CD4-positive, alpha-beta T cell treated with Interferon gamma for 1 hour (primary cell): ENCODE measurements around the gene CPSF4.
"Not testable (repeated sequence)": the region's sequence is repeated elsewhere in the genome, so short reads cannot be mapped to it uniquely, and the experiment has no call there.

ENCODE experiments used
- DNase-seq: peaks from one replicate; pipeline ENCODE4 v3.0.0-alpha.2; 2020

Gene CPSF4

DNA sequence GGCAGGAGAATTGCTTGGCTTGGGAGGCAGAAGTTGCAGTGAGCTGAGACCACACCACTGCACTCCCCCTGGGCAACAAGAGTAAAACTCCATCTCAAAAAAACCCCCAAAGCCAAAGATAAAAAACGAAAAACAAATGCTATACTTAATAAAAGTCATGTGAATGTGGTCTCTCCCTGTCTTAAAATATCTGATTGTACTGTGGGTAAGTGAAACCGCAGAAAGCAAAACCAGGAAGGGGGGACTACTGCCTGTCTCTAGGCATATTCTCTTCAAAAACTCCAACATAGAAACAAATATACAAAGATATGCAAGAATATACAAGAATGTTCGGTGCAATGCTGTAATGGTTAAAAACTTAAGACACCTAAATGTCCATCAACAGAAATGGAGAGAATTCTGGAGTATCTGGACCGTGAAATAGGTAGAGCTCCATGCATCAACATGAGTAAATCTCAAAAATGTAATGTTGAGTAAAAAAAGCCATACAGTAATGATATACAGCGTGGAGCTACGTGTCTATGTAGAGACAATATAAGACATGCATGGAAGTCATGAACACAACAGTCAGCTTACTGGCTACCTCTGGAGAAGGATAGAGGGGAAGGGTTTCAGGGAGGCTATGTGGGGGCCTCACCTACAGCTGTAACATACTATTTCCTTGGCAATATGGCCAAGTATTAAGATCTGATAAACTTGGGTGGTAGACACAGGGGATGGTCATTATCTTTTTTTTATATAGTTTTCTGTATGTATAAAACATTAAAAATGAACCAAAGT is 59.2 kb downstream of the CPSF4 start:
- no peak for DNase-seq

DNA sequence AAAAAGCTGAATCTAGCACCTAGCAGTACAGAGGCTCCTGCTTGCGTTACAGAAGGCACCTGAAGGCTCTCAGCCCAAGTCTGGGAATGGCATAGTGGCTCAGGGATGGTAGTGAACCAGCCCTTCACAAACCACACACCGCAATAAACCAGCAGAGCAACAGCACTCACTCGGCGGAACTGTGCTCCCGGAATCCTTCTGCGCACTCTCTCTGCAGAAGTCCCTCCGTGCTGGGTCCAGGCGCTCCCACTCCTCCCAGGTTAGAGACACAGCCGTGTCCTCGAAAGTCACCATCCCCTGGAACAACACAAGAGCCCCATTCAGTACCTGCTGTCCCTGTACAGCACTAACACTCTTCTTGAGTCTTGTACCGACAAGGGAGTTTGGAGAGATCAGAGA is 59.8 kb downstream of the CPSF4 start:
- no peak for DNase-seq

DNA sequence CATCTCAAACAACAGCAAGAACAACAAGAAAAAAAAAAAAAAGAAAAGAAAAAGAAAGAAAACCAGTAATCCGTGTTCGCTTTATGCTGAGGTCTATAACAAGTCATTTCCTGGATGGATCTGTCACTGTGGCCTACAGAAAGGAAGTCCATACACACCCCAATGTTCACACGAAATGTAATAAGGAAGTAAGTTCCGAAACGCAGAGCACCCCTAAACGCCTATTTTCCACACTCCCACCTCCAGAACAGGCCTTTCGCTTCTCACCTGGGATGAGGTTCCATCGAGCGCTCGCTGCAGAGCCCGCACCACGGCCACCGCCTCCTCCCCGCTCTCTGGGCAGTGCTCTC is 60.6 kb downstream of the CPSF4 start:
- DNase-seq: no peak

DNA sequence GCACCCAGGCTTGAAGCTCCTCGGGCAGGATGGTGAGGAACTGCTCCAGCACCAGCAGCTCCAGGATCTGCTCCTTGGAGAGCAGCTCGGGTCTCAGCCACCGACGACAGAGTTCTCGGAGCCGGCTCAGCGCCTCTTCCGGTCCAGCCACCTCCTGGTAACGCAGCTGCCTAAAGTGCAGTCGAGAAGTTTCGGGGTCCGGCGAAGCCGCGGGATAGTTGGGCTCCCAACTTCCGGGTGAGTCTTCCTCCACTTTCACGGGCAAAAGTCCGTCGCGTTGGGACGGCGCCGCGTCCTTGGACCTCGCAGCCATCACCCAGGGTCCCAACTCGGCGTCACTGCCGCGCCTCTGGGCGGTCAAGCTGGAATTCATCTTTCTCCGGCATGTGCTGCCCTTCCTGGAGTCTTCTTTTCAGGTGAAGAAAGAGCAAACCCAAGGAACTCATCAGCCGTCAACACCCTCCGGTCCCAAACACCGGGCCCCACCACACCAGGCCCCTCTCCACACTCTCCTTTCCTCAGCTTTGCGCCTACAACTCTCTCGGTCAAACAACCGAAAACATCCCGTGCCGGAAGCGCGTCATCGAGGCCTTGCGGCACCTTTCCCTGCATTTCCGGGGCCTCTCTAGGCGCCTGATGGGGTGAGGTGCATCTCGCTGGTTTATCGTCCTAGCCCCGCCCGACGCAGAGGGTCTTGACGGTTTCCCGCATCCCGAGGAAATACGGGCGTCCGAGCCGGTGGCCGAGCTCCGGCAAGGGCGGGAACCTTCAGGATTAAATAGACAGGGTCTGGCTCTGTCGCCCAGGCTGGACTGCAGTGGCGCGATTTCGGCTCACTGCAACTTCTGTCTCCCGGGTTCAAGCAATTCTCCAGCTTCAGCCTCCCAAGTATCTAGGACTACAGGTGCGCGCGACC is 61.2 kb downstream of the CPSF4 start, which contains the start of gene ZNF394:
TSS of gene ZNF394 (minus strand) at position 561 of the 916 bp plus-strand sequence. CDS start at position 373, 188 bp downstream.
- peak; percentile 89 for DNase-seq

DNA sequence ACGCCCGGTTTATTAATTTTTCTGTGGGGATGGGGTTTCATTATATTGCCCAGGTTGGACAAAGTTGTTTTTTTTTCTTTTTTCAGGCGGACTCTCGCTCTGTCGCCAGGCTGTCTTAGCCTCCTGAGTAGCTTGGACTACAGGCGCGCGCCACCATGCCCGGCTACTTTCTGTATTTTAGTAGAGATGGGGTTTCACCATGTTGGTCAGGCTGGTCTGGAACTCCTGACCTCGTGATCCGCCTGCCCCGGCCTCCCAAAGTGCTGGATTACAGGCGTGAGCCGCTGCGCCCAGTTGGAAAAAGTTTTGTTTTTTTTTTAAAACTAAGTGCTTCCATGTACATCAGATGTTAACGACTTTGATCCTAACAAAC is 61.9 kb downstream of the CPSF4 start:
- no peak for DNase-seq

DNA sequence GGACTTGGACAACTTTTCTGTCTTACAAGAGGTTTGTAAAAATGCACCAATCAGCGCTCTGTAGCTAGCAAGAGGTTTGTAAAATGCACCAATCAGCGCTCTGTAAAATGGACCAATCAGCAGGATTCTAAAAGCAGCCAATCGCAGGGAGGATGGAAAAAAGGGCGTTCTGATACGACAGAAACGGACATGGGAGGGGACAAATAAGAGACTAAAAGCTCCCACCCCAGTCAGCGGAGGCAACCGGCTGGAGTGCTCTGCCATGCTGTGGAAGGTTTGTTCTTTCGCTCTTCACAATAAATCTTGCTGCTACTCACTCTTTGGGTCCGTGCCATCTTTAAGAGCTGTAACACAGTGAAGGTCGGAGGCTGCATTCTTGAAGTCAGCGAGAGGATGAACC is 62.5 kb downstream of the CPSF4 start:
- not testable (repeated sequence) for DNase-seq

DNA sequence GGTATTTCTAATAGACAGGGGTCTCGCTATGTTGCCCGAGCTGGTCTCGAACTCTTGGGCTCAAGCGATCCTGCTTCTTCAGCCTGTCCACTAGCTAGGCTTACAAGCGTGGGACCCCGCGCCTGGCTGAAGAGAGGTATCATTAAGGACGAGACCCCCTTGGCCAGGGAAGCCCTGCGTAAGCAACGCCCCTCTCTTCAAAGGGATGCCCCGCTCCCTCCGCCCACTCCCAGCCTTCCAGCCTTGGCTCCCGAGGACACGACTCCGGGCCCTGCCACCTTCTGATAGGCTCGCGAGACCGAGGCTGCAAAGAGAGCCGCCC is 65.5 kb downstream of the CPSF4 start:
- DNase-seq: no peak

DNA sequence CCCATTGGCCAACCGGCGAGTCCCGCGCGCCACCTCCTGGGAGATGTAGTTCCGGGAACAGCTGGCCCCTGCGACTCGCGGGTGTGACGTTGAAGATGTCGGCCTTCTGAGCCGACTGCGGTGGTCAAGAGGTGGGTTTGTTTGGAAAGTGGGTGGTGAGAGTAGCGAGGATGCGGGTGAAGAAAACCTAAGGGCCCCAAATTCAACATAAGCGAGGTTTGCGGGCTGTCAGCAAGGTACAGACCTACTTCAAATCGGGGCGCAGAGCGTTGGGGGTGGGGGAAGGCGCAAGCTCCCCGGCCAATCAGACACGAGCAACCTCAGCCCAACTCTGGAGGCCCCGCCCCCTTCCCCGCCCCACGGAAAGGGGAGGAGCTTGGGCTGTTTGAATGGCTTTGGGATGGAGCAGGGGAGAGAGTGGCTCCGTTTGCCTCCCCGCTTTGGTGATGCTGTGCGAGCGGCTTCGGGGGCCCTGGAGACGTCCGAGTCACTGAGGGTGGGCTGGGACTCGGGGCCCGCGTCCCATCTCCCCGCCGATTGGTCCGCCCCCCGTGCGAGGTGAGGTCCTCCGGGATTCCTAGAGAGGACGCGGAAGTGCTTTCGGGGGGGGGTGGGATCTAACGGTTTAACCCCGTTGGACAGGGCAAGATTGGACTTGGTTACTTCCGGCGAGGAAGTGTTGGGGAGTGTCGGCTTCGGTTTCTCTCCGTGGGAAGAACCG is 66.0 kb downstream of the CPSF4 start, which contains the start of gene ZKSCAN5:
TSS of gene ZKSCAN5 (plus strand) at position 60 of the 721 bp plus-strand sequence. CDS start 1,383 bp downstream, outside the sequence.
- DNase-seq: peak; percentile 95

DNA sequence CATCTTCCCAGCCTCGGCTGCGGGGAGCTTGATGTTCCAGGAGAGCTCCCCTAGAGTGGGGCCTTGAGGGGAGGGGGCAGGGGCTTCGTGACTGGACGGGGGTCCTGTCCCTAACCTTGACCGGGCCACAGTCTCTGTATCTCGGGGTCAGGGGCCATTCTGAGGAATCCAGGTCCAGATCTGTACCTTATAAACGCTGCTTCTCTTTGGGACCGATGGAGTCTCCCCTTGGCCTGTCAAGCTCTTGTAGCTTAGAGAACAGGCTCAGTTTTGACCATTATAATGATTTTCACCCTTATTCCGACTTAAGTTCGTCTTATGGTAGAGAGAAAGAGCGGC is 66.5 kb downstream of the CPSF4 start:
- no peak for DNase-seq
